Kidney (tissue), 14 donors: ENCODE data around the gene TMEM235. TPM values are rescaled to one million over a fixed set of nuclear protein-coding genes. Genes with fewer than 3 reads are reported as not detected.

Experiments used
- DNase-seq, 5 donors: peaks; one replicate each; pipeline ENCODE4 v3.0.0-alpha.2; 2013 to 2020
- FAIRE-seq: peaks from 2 replicates; lab custom pipeline; 2012; peaks lifted over from hg19 to GRCh38; lab: Jason Lieb, UNC
- H3K27ac ChIP-seq, 2 donors: one replicate each; pipeline ENCODE4 v1.7.0; 2013; ENCODE audit warnings: low read depth in 2 of 2, low read length in 2 of 2, inconsistent platforms in 1 of 2
- H3K27me3 ChIP-seq: one replicate; pipeline ENCODE4 v1.7.1; 2013; ENCODE audit warnings: low read length, inconsistent platforms; ENCODE audit not compliant: control insufficient read depth, insufficient read depth
- H3K36me3 ChIP-seq, 3 donors: one replicate each; pipeline versions ENCODE4 v1.7.0 to v1.7.1; 2013; ENCODE audit warnings: low read length in 3 of 3, control low read depth in 1 of 3, inconsistent platforms in 1 of 3; ENCODE audit not compliant: insufficient read depth in 3 of 3, control insufficient read depth in 2 of 3
- H3K4me1 ChIP-seq, 3 donors: one replicate each; pipeline versions ENCODE4 v1.7.0 to v1.7.1; 2013; ENCODE audit warnings: low read length in 3 of 3, inconsistent platforms in 1 of 3, low read depth in 1 of 3; ENCODE audit not compliant: control insufficient read depth in 2 of 3, insufficient read depth in 2 of 3
- H3K4me3 ChIP-seq, 3 donors: one replicate each; pipeline versions ENCODE4 v1.7.0 to v1.8.1; 2013; ENCODE audit warnings: low read length in 3 of 3, control low read depth in 1 of 3, inconsistent platforms in 1 of 3
- H3K9ac ChIP-seq, 3 donors: one replicate each; pipeline versions ENCODE4 v1.7.0 to v1.7.1; 2013; ENCODE audit warnings: low read length in 3 of 3, control low read depth in 1 of 3, inconsistent platforms in 1 of 3
- H3K9me3 ChIP-seq, 3 donors: one replicate each; pipeline versions ENCODE4 v1.7.0 to v1.7.1; 2013; ENCODE audit warnings: low read length in 3 of 3, control low read depth in 1 of 3, inconsistent platforms in 1 of 3; ENCODE audit not compliant: control insufficient read depth in 2 of 3, insufficient read depth in 1 of 3
- intact Hi-C: fragments of 100-400 bp; cut with DNase I; formaldehyde crosslinking; loops from one replicate; pipeline ENCODE4 v1.11.1; 2022
- polyA plus RNA-seq: library from polyadenylated mRNA; stranded (reverse); fragments of 350-450 nt; fragmentation: Illumina TruSeq; extraction: RNeasy Lipid Tissue Mini Kit (QIAGEN cat#74804); gene quantifications from one replicate; pipeline ENCODE4 v1.2.3, GENCODE V29; 2014; ENCODE audit warnings: low read depth, low replicate concordance; ENCODE audit not compliant: insufficient read depth
- total RNA-seq: library from RNA; stranded (reverse); fragmentation: NEBNext Ultra II Directional; extraction: Animal tissue kit (Norgen Biotek cat#: 25700); gene quantifications from one replicate; pipeline ENCODE4 v1.2.1, GENCODE V29; 2021
- TF ChIP-seq, protein P1 (sequence below): IDR thresholded peaks from 3 replicates; pipeline ENCODE4 v1.5.1; 2012; ENCODE audit warnings: mild to moderate bottlenecking, moderate library complexity, borderline replicate concordance; ENCODE audit not compliant: insufficient read depth; ENCODE audit errors: extremely low read depth
- donor health status: control.
- donor health status: control.
- donor health status: control.
- donor health status: control.
- donor health status: control.
- donor health status: DM: yes; HTN: yes; CAD: no.
- donor health status: Normal renal cell carcinoma (clear cell type).

TMEM235 gene
- total and polyA plus RNA-seq, 2 donors from 2014 or later, result not detected

DNA sequence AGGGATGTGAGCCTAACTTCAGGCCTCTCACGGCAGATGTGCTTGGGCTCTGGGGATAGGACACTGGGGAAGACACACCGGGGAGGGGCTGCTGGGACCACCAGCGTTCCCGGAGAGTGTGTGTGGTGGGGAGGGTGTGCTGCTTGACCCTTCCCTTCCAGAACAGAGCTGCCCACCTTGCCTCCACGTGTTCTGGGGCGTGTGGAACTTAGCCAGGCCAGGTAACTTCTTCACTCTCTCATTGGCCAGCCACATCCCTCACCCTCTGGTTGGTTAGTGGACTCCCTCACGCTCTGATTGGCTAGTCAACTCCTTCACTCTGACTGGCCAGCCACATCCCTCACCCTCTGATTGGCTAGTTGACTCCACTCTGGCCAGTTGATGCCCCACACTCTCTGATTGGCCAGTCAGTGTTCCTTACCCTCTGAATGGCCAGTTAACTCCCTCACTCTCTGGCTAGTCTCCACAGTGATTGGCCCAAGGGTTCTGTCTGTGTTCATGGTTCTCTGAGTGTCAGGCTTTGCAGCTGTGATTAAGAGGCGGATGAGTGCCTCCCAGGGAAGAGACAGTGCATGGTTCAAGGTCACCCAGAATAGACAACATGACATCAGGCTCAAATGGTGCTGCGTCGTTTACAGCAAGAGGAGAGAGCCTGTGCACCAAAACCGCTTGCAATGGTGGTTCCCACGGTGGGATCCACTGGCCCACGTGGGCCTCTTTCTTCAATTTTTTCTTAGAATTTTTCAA, 10.0 kb downstream of the TMEM235 start:
- FAIRE-seq (no peak), DNase-seq (peak in 1 of 5 donors; percentile 58)
- H3K4me3 ChIP-seq, result no peak overlapping the region
- H3K9ac ChIP-seq, result no peak overlapping the region
- H3K36me3 ChIP-seq, result no peaks in the 10 kb centered on the region
- no peak overlapping the region for H3K27ac ChIP-seq
- no peaks in the 10 kb centered on the region for H3K27me3 ChIP-seq
- intact Hi-C loops, result loop anchor here (10.0 kb wide), 1 partner anchor 127 kb away; no protein-coding TSS in a partner anchor
- TF ChIP-seq, protein P1, sequence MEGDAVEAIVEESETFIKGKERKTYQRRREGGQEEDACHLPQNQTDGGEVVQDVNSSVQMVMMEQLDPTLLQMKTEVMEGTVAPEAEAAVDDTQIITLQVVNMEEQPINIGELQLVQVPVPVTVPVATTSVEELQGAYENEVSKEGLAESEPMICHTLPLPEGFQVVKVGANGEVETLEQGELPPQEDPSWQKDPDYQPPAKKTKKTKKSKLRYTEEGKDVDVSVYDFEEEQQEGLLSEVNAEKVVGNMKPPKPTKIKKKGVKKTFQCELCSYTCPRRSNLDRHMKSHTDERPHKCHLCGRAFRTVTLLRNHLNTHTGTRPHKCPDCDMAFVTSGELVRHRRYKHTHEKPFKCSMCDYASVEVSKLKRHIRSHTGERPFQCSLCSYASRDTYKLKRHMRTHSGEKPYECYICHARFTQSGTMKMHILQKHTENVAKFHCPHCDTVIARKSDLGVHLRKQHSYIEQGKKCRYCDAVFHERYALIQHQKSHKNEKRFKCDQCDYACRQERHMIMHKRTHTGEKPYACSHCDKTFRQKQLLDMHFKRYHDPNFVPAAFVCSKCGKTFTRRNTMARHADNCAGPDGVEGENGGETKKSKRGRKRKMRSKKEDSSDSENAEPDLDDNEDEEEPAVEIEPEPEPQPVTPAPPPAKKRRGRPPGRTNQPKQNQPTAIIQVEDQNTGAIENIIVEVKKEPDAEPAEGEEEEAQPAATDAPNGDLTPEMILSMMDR, result no peak
- no peaks in the 10 kb centered on the region for H3K9me3 ChIP-seq
- no peaks in the 10 kb centered on the region for H3K4me1 ChIP-seq

DNA sequence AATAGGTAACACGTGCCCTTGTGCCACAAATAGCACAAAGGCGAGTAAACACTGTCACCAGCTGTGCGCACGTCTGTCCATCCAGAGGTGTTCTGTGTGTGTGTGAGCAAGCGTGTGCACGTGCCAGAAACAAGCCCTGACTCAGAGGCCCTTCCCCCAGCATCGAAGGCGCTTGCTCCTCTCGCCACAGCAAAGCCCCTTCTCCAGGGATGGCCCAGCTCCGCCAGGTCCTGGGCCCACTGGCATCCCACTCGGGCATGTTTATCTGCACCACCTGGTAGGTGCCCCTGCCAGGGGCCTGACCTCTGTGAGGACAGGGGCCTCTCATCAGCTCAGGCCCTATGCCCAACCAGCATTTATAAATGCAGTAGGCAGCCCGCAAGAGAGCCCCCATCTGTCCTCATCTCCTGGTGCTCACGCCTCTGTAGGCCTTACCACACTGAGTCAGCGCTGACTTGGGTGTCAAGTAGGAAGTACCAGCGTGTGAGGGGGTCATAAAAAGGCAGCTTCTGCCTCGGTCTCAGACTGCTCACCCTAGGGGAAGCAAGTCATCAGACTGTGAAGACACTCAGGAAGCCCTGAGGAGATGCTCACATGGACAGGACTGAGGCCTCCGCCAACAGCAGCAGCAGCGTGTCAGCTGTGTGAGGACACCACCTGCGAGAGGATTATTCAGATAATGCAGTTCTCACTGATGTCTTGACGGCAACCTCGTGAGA, 10.8 kb downstream of the TMEM235 start:
- Histone ChIP-seq H3K9me3 (no peaks in the 10 kb centered on the region), H3K27me3 (no peaks in the 10 kb centered on the region), H3K27ac (no peak overlapping the region), H3K4me1 (no peaks in the 10 kb centered on the region), H3K36me3 (no peaks in the 10 kb centered on the region), H3K4me3 (no peak overlapping the region), H3K9ac (no peak overlapping the region)
- TF ChIP-seq, protein P1, result no peak
- intact Hi-C loops, result loop anchor here (10.0 kb wide), 1 partner anchor 127 kb away; no protein-coding TSS in a partner anchor
- DNase-seq, result no peak
- no peak for FAIRE-seq

DNA sequence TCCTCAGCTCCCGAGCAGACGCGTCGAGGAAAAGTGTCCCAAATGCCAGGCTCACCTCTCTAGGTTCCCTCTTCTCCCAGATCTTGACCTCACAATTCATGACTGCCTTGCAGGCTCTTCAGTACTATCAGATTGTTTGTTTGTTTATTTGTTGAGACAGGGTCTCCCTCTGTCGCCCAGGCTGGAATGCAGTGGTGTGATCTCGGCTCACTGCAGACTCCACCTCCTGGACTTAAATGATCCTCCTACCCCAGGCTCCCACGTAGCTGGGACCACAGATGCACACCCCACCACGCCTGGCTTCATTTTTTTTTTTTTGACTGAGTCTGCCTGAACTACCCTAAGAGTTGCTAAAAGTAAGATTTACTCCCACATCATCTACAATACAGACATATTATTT, 15.9 kb downstream of the TMEM235 start:
- peak overlapping the region in 1 of 2 donors; percentile 53 for H3K27ac ChIP-seq
- H3K4me3 ChIP-seq, result no peak overlapping the region
- DNase-seq (no peak), FAIRE-seq (no peak)
- H3K36me3 ChIP-seq, result no peaks in the 10 kb centered on the region
- H3K27me3 ChIP-seq, result no peaks in the 10 kb centered on the region
- H3K4me1 ChIP-seq, result peaks cover 0 to 7% (median 0%) of the 10 kb centered on the region in 3 donors
- H3K9ac ChIP-seq, result no peak overlapping the region
- TF ChIP-seq, protein P1, result no peak
- H3K9me3 ChIP-seq, result no peaks in the 10 kb centered on the region
- intact Hi-C loops, result loop anchor here (10.0 kb wide), 1 partner anchor 133 kb away; no protein-coding TSS in a partner anchor
